GM19395 (cell line): Measurements from ENCODE around the gene TMEM214.
A peak's percentile ranks its signal among the peaks of the same experiment; 100 is the strongest.

Source experiments
- ATAC-seq: cut with Tn5 transposase; IDR thresholded peaks from one replicate; pipeline ENCODE4 v1.9.1; 2021; ENCODE audit warnings: mild to moderate bottlenecking, moderate library complexity; ENCODE audit not compliant: unreplicated experiment

The TMEM214 gene

GRCh38 chr2:27009083-27009482 lies 23.7 kb upstream of the TMEM214 start:
- no peak for ATAC-seq

GRCh38 chr2:27009716-27010115 lies 23.0 kb upstream of the TMEM214 start:
- ATAC-seq: no peak

- ATAC-seq: no peak
Observed at GRCh38 chr2:27010139-27010538, 22.6 kb upstream of the TMEM214 start.

GRCh38 chr2:27013738-27014137 lies 19.0 kb upstream of the TMEM214 start:
- ATAC-seq: no peak

- no peak for ATAC-seq
Observed at GRCh38 chr2:27014771-27015433, 17.9 kb upstream of the TMEM214 start.

GRCh38 chr2:27016801-27017325 lies 15.9 kb upstream of the TMEM214 start:
- no peak for ATAC-seq

- no peak for ATAC-seq
Observed at GRCh38 chr2:27018142-27018541, 14.6 kb upstream of the TMEM214 start.

- no peak for ATAC-seq
Observed at GRCh38 chr2:27019459-27019858, 13.3 kb upstream of the TMEM214 start.

GRCh38 chr2:27019931-27020855 lies 12.6 kb upstream of the TMEM214 start:
- ATAC-seq: no peak

GRCh38 chr2:27021253-27022049 lies 11.3 kb upstream of the TMEM214 start:
- ATAC-seq: no peak

- no peak for ATAC-seq
Observed at GRCh38 chr2:27023740-27024139, 9.0 kb upstream of the TMEM214 start.

- ATAC-seq: no peak
Observed at GRCh38 chr2:27024188-27024587, 8.6 kb upstream of the TMEM214 start.

- ATAC-seq: no peak
Observed at GRCh38 chr2:27024812-27025211, 8.0 kb upstream of the TMEM214 start.

GRCh38 chr2:27025281-27025800 lies 7.4 kb upstream of the TMEM214 start:
- no peak for ATAC-seq

GRCh38 chr2:27025861-27026851 lies 6.6 kb upstream of the TMEM214 start:
- no peak for ATAC-seq

- ATAC-seq: no peak
Observed at GRCh38 chr2:27027211-27027651, 5.5 kb upstream of the TMEM214 start.

GRCh38 chr2:27029051-27029450 lies 3.7 kb upstream of the TMEM214 start:
- no peak for ATAC-seq

GRCh38 chr2:27033253-27033852 lies 588 bp downstream of the TMEM214 start:
- peak; percentile 10 for ATAC-seq

- ATAC-seq: no peak
Observed at GRCh38 chr2:27038012-27038411, 5.2 kb downstream of the TMEM214 start.
